ENCODE data around the gene SPAG16.

DNA sequence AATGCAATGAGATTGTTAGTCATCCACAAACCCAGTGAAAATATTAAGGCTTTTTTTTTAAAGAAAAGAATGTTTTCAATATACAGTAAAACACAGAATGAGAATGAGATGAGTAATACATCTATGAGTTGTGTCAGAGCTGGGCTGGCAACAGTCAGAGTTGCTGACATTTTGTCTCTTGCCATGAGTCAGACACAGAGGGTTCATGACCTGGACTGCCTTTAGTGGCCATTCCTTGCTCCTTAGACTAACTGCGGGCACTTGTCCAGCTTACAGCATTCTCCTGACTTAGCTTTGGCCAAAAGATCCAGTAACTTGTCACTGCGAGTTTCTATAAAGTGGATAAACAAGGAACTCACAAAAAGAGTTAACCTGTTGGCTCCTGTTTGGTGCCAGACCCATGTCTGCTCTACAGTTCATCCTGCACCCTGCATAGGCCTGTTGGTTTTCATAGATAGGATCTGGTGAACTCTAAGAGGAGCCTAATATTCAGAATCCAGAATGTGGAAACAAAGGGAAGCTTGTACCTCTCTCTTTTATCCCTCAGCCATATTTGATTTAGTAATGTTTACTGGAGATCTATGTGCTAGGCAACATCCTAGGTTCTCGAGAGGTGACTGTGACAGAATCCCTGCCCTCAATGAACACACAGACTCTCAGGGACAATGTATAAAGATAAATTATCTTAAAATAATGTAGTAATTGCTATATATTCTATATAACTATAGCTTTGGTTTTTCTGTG lies 735.1 kb downstream of the SPAG16 start:
- no peak for TF ChIP-seq SOX13 (IDR thresholded peaks at IDR 0.05)
- no peak for TF ChIP-seq SOX13 (CRISPR knock-in tag; conservative IDR thresholded peaks at IDR 0.05 in 1 of 2, IDR thresholded peaks at IDR 0.05 in 1 of 2)
- no peak for TF ChIP-seq ZSCAN22 (CRISPR knock-in tag; IDR thresholded peaks at IDR 0.05)
- no peak for TF ChIP-seq POLR2A (IDR thresholded peaks at IDR 0.05; ENCODE audit: insufficient read depth in 1 of 2, low read depth in 2 of 2, low read length in 2 of 2)
- TF ChIP-seq, protein P1, sequence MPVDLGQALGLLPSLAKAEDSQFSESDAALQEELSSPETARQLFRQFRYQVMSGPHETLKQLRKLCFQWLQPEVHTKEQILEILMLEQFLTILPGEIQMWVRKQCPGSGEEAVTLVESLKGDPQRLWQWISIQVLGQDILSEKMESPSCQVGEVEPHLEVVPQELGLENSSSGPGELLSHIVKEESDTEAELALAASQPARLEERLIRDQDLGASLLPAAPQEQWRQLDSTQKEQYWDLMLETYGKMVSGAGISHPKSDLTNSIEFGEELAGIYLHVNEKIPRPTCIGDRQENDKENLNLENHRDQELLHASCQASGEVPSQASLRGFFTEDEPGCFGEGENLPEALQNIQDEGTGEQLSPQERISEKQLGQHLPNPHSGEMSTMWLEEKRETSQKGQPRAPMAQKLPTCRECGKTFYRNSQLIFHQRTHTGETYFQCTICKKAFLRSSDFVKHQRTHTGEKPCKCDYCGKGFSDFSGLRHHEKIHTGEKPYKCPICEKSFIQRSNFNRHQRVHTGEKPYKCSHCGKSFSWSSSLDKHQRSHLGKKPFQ (CRISPR knock-in tag; IDR thresholded peaks at IDR 0.05; ENCODE audit: insufficient replicate concordance), result no peak
- no peak for TF ChIP-seq ZFP37 (CRISPR knock-in tag; IDR thresholded peaks at IDR 0.05; ENCODE audit: borderline replicate concordance)
